HL-60 (cell line): Measurements from ENCODE around the gene KIF3A.

ENCODE experiments used
- DNase-seq, 2 experiments: peaks; one replicate each; pipeline ENCODE4 v3.0.0-alpha.2; 2010 to 2020; ENCODE audit warnings: low read depth in 1 of 2, low spot score in 1 of 2
- H3K27ac ChIP-seq: fragments of 250-450 bp; sonication (Bioruptor Pico); replicated peaks from 2 replicates; pipeline ENCODE4 v1.5.1; 2020; ENCODE audit warnings: mild to moderate bottlenecking, moderate library complexity
- H3K27me3 ChIP-seq: fragments of 250-450 bp; sonication (Bioruptor Pico); 2 replicates; pipeline ENCODE4 v1.5.1; 2021; ENCODE audit warnings: mild to moderate bottlenecking, moderate library complexity; ENCODE audit not compliant: insufficient read depth, poor library complexity, severe bottlenecking
- H3K4me3 ChIP-seq: replicated peaks from 2 replicates; pipeline ENCODE4 v1.5.1; 2011; ENCODE audit warnings: mild to moderate bottlenecking, control low read depth, low read length; ENCODE audit not compliant: insufficient read depth
- GABPA ChIP-seq: IDR thresholded peaks from 2 replicates; pipeline ENCODE4 v1.6.1; 2012; ENCODE audit warnings: low read depth
- POLR2AphosphoS5 ChIP-seq: IDR thresholded peaks from 2 replicates; pipeline ENCODE4 v1.6.1; 2012; ENCODE audit warnings: low read depth
- REST ChIP-seq: IDR thresholded peaks from 2 replicates; pipeline ENCODE4 v1.6.1; 2012; ENCODE audit warnings: low read depth; ENCODE audit not compliant: insufficient replicate concordance
- SPI1 ChIP-seq: IDR thresholded peaks from 2 replicates; pipeline ENCODE4 v1.6.1; 2012; ENCODE audit warnings: low read depth, mild to moderate bottlenecking, borderline replicate concordance
- TF ChIP-seq, protein P1 (sequence below): IDR thresholded peaks from one replicate; pipeline ENCODE4 v1.5.1; 2011; ENCODE audit warnings: low read length, control low read depth, inconsistent platforms; ENCODE audit not compliant: insufficient read depth

Gene KIF3A

GRCh38 chr5:132752581-132753125, 15.3 kb upstream of the KIF3A start:
- Histone ChIP-seq H3K27me3 (no peaks in the 10 kb centered on the region), H3K4me3 (no peak overlapping the region), H3K27ac (no peak overlapping the region)
- no peak for DNase-seq
- no peak for TF ChIP-seq POLR2AphosphoS5
- no peak for TF ChIP-seq REST
- no peak for TF ChIP-seq SPI1
- no peak for TF ChIP-seq GABPA
- TF ChIP-seq, protein P1, sequence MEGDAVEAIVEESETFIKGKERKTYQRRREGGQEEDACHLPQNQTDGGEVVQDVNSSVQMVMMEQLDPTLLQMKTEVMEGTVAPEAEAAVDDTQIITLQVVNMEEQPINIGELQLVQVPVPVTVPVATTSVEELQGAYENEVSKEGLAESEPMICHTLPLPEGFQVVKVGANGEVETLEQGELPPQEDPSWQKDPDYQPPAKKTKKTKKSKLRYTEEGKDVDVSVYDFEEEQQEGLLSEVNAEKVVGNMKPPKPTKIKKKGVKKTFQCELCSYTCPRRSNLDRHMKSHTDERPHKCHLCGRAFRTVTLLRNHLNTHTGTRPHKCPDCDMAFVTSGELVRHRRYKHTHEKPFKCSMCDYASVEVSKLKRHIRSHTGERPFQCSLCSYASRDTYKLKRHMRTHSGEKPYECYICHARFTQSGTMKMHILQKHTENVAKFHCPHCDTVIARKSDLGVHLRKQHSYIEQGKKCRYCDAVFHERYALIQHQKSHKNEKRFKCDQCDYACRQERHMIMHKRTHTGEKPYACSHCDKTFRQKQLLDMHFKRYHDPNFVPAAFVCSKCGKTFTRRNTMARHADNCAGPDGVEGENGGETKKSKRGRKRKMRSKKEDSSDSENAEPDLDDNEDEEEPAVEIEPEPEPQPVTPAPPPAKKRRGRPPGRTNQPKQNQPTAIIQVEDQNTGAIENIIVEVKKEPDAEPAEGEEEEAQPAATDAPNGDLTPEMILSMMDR, result no peak

DNA sequence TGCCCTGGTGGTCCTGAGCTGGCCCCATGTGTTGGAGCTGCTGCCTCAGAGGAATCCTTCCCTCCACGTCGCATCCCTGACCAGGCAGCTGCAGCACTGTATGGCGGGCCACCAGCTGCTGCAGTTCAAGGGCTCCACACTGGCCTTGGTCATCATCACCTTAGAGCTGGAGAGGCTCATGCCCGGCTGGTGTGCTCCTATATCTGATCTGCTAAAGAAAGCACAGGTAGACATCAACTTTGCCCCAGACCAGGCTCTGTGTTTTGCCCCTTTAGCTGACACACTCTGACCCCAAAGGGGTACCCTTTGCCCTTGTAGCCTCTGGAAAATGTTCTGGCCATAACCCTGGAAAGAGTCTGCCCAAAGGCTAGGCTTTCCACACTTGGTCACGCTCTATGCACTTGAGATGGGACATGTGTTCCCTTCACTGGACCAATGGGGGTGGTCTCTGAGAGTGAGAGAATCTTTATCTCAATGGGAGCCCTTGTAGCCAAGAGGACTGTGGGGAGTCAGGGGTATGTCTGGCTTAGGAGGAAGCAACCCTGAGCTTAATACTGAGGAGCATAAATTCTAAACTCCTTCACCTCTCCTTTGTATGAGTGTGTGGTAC, 14.7 kb upstream of the KIF3A start:
- no peaks in the 10 kb centered on the region for H3K27me3 ChIP-seq
- no peak overlapping the region for H3K27ac ChIP-seq
- no peak for DNase-seq
- no peak overlapping the region for H3K4me3 ChIP-seq
- TF ChIP-seq SPI1, result no peak
- TF ChIP-seq, protein P1, result no peak
- no peak for TF ChIP-seq POLR2AphosphoS5
- TF ChIP-seq GABPA, result no peak
- TF ChIP-seq REST, result no peak

DNA sequence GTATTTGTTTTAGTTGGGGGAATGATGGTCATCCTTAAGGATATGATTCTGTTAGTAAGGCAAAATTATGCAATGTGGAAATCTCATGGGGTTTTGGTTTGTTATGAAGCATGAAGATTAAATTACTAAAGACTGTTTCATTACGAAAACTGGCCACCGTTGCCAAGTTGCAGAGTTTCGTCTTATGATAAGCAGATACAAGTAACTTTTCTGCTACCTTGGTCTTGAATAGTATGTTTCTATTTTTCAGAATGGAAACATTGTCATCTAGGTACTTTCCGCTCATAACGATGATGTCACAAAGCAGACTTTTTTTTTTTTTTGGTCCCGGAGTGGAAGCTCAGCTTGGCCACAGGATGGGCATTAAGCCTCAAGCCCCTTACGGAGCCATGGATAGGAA, 14.1 kb upstream of the KIF3A start:
- TF ChIP-seq, protein P1, result no peak
- no peak for TF ChIP-seq REST
- TF ChIP-seq GABPA, result no peak
- no peak for TF ChIP-seq POLR2AphosphoS5
- no peak for TF ChIP-seq SPI1
- no peak overlapping the region for H3K4me3 ChIP-seq
- no peaks in the 10 kb centered on the region for H3K27me3 ChIP-seq
- no peak overlapping the region for H3K27ac ChIP-seq
- no peak for DNase-seq
